Measurements from ENCODE around the gene LRRC70. TPM values are rescaled to one million over a fixed set of nuclear protein-coding genes. Genes with fewer than 3 reads are reported as not detected.
"Not testable (repeated sequence)": the region's sequence is repeated elsewhere in the genome, so short reads cannot be mapped to it uniquely, and the experiment has no call there.

Gene LRRC70
- total RNA-seq, 1 donor from 2014 or later, result 5.7 TPM

GRCh38 chr5:62617943-62618342, 39.3 kb downstream of the LRRC70 start:
- Histone ChIP-seq H3K27me3 (ENCODE audit: control insufficient read depth in 3 of 3, insufficient read depth in 3 of 3, low read length in 3 of 3) (no peaks in the 10 kb centered on the region), H3K36me3 (ENCODE audit: control insufficient read depth in 3 of 3, insufficient read depth in 3 of 3, low read length in 3 of 3) (no peaks in the 10 kb centered on the region), H3K27ac (ENCODE audit: low read depth, low read length) (no peak overlapping the region), H3K4me1 (ENCODE audit: control insufficient read depth in 3 of 3, insufficient read depth in 3 of 3, low read length in 3 of 3) (no peaks in the 10 kb centered on the region), H3K9ac (ENCODE audit: low read depth in 1 of 3, low read length in 3 of 3) (no peak overlapping the region), H3K9me3 (ENCODE audit: control insufficient read depth in 3 of 3, low read length in 3 of 3) (no peaks in the 10 kb centered on the region), H3K4me3 (ENCODE audit: low read length in 3 of 3) (no peak overlapping the region)

GRCh38 chr5:62620761-62621160, 42.1 kb downstream of the LRRC70 start:
- Histone ChIP-seq H3K27me3 (ENCODE audit: control insufficient read depth in 3 of 3, insufficient read depth in 3 of 3, low read length in 3 of 3) (no peaks in the 10 kb centered on the region), H3K4me1 (ENCODE audit: control insufficient read depth in 3 of 3, insufficient read depth in 3 of 3, low read length in 3 of 3) (no peaks in the 10 kb centered on the region), H3K9me3 (ENCODE audit: control insufficient read depth in 3 of 3, low read length in 3 of 3) (no peaks in the 10 kb centered on the region), H3K4me3 (ENCODE audit: low read length in 3 of 3) (no peak overlapping the region), H3K27ac (ENCODE audit: low read depth, low read length) (no peak overlapping the region), H3K9ac (ENCODE audit: low read depth in 1 of 3, low read length in 3 of 3) (no peak overlapping the region), H3K36me3 (ENCODE audit: control insufficient read depth in 3 of 3, insufficient read depth in 3 of 3, low read length in 3 of 3) (no peaks in the 10 kb centered on the region)

GRCh38 chr5:62621280-62621679, 42.7 kb downstream of the LRRC70 start:
- Histone ChIP-seq H3K9me3 (ENCODE audit: control insufficient read depth in 3 of 3, low read length in 3 of 3) (no peaks in the 10 kb centered on the region), H3K4me1 (ENCODE audit: control insufficient read depth in 3 of 3, insufficient read depth in 3 of 3, low read length in 3 of 3) (no peaks in the 10 kb centered on the region), H3K27ac (ENCODE audit: low read depth, low read length) (no peak overlapping the region), H3K4me3 (ENCODE audit: low read length in 3 of 3) (no peak overlapping the region), H3K36me3 (ENCODE audit: control insufficient read depth in 3 of 3, insufficient read depth in 3 of 3, low read length in 3 of 3) (no peaks in the 10 kb centered on the region), H3K9ac (ENCODE audit: low read depth in 1 of 3, low read length in 3 of 3) (no peak overlapping the region), H3K27me3 (ENCODE audit: control insufficient read depth in 3 of 3, insufficient read depth in 3 of 3, low read length in 3 of 3) (no peaks in the 10 kb centered on the region)

- Histone ChIP-seq H3K27me3 (ENCODE audit: control insufficient read depth in 3 of 3, insufficient read depth in 3 of 3, low read length in 3 of 3) (no peaks in the 10 kb centered on the region), H3K9ac (ENCODE audit: low read depth in 1 of 3, low read length in 3 of 3) (no peak overlapping the region), H3K27ac (ENCODE audit: low read depth, low read length) (no peak overlapping the region), H3K4me3 (ENCODE audit: low read length in 3 of 3) (no peak overlapping the region), H3K36me3 (ENCODE audit: control insufficient read depth in 3 of 3, insufficient read depth in 3 of 3, low read length in 3 of 3) (peaks cover 5 to 6% (median 6%) of the 10 kb centered on the region in 3 donors), H3K4me1 (ENCODE audit: control insufficient read depth in 3 of 3, insufficient read depth in 3 of 3, low read length in 3 of 3) (no peaks in the 10 kb centered on the region), H3K9me3 (ENCODE audit: control insufficient read depth in 3 of 3, low read length in 3 of 3) (no peaks in the 10 kb centered on the region)
Measured at GRCh38 chr5:62623271-62623670, 44.7 kb downstream of the LRRC70 start.

GRCh38 chr5:62624436-62624835, 45.8 kb downstream of the LRRC70 start:
- not testable (repeated sequence) for H3K36me3 ChIP-seq (ENCODE audit: control insufficient read depth in 3 of 3, insufficient read depth in 3 of 3, low read length in 3 of 3); H3K4me1 ChIP-seq (ENCODE audit: control insufficient read depth in 3 of 3, insufficient read depth in 3 of 3, low read length in 3 of 3)

GRCh38 chr5:62626534-62626933, 47.9 kb downstream of the LRRC70 start:
- Histone ChIP-seq H3K4me3 (ENCODE audit: low read length in 3 of 3) (no peak overlapping the region), H3K27me3 (ENCODE audit: control insufficient read depth in 3 of 3, insufficient read depth in 3 of 3, low read length in 3 of 3) (no peaks in the 10 kb centered on the region), H3K9me3 (ENCODE audit: control insufficient read depth in 3 of 3, low read length in 3 of 3) (no peaks in the 10 kb centered on the region), H3K27ac (ENCODE audit: low read depth, low read length) (no peak overlapping the region), H3K4me1 (ENCODE audit: control insufficient read depth in 3 of 3, insufficient read depth in 3 of 3, low read length in 3 of 3) (no peaks in the 10 kb centered on the region), H3K36me3 (ENCODE audit: control insufficient read depth in 3 of 3, insufficient read depth in 3 of 3, low read length in 3 of 3) (peaks cover 5 to 14% (median 6%) of the 10 kb centered on the region in 3 donors), H3K9ac (ENCODE audit: low read depth in 1 of 3, low read length in 3 of 3) (no peak overlapping the region)

More at GRCh38 chr5:62624436-62624835, 45.8 kb downstream of the LRRC70 start:
- H3K9ac ChIP-seq (ENCODE audit: low read depth in 1 of 3, low read length in 3 of 3); H3K9me3 ChIP-seq (ENCODE audit: control insufficient read depth in 3 of 3, low read length in 3 of 3); H3K27me3 ChIP-seq (ENCODE audit: control insufficient read depth in 3 of 3, insufficient read depth in 3 of 3, low read length in 3 of 3); H3K4me3 ChIP-seq (ENCODE audit: low read length in 3 of 3); H3K27ac ChIP-seq (ENCODE audit: low read depth, low read length): not testable (repeated sequence)

- H3K36me3 ChIP-seq (ENCODE audit: control insufficient read depth in 3 of 3, insufficient read depth in 3 of 3, low read length in 3 of 3), result peaks cover 5 to 14% (median 6%) of the 10 kb centered on the region in 3 donors
- H3K27me3 ChIP-seq (ENCODE audit: control insufficient read depth in 3 of 3, insufficient read depth in 3 of 3, low read length in 3 of 3), result no peaks in the 10 kb centered on the region
- H3K4me1 ChIP-seq (ENCODE audit: control insufficient read depth in 3 of 3, insufficient read depth in 3 of 3, low read length in 3 of 3), result no peaks in the 10 kb centered on the region
- H3K9ac ChIP-seq (ENCODE audit: low read depth in 1 of 3, low read length in 3 of 3), result no peak overlapping the region
- H3K9me3 ChIP-seq (ENCODE audit: control insufficient read depth in 3 of 3, low read length in 3 of 3), result no peaks in the 10 kb centered on the region
- H3K4me3 ChIP-seq (ENCODE audit: low read length in 3 of 3), result no peak overlapping the region
- no peak overlapping the region for H3K27ac ChIP-seq (ENCODE audit: low read depth, low read length)
Measured at GRCh38 chr5:62627121-62627520, 48.5 kb downstream of the LRRC70 start.

GRCh38 chr5:62627901-62628300, 49.3 kb downstream of the LRRC70 start:
- Histone ChIP-seq H3K4me3 (ENCODE audit: low read length in 3 of 3) (no peak overlapping the region), H3K9ac (ENCODE audit: low read depth in 1 of 3, low read length in 3 of 3) (no peak overlapping the region), H3K36me3 (ENCODE audit: control insufficient read depth in 3 of 3, insufficient read depth in 3 of 3, low read length in 3 of 3) (peaks cover 5 to 14% (median 6%) of the 10 kb centered on the region in 3 donors), H3K27ac (ENCODE audit: low read depth, low read length) (no peak overlapping the region), H3K9me3 (ENCODE audit: control insufficient read depth in 3 of 3, low read length in 3 of 3) (no peaks in the 10 kb centered on the region), H3K4me1 (ENCODE audit: control insufficient read depth in 3 of 3, insufficient read depth in 3 of 3, low read length in 3 of 3) (no peaks in the 10 kb centered on the region), H3K27me3 (ENCODE audit: control insufficient read depth in 3 of 3, insufficient read depth in 3 of 3, low read length in 3 of 3) (no peaks in the 10 kb centered on the region)

Other genes starting within 250 kb of the LRRC70 start
- 13.0 TPM for gene DIMT1, start 174.9 kb upstream of the LRRC70 start, total RNA-seq
- 30.3 TPM for gene IPO11, start 166.1 kb upstream of the LRRC70 start, total RNA-seq

Data from skeletal muscle tissue (tissue), 4 donors.